Body of pancreas (tissue), 4 donors: ENCODE results near the gene TP53I13. TPM values are rescaled to one million over a fixed set of nuclear protein-coding genes. Genes with fewer than 3 reads are reported as not detected.

Source experiments
- ATAC-seq: fragments of 150-250 bp; one replicate; pipeline ENCODE4 v1.9.1; 2016
- DNase-seq, 4 donors: peaks; one replicate each; pipeline ENCODE4 v3.0.0-alpha.2; 2019
- H3K27ac ChIP-seq, 4 donors: fragments of 200-600 bp; sonication (generic); 1 replicate in 3 of 4; 2 replicates in 1 of 4; pipeline versions ENCODE4 v1.5.1 to v1.6.1; 2016 to 2019; ENCODE audit warnings: mild to moderate bottlenecking in 1 of 4, mixed read lengths in 1 of 4, moderate library complexity in 1 of 4
- H3K27me3 ChIP-seq, 2 donors: fragments of 200-600 bp; sonication (generic); one replicate each; pipeline ENCODE4 v1.6.0; 2016; ENCODE audit warnings: mild to moderate bottlenecking in 1 of 2
- H3K36me3 ChIP-seq, 2 donors: fragments of 200-600 bp; sonication (generic); replicated peaks in 1 of 2; 2 replicates each; pipeline ENCODE4 v1.5.1; 2016; ENCODE audit warnings: low read depth in 2 of 2; ENCODE audit not compliant: insufficient read depth in 1 of 2
- H3K4me1 ChIP-seq: fragments of 200-600 bp; sonication (generic); one replicate; pipeline ENCODE4 v1.6.0; 2016
- H3K4me3 ChIP-seq, 2 donors: fragments of 200-600 bp; sonication (generic); 1 replicate in 1 of 2; 2 replicates in 1 of 2; pipeline ENCODE4 v1.5.1; 2016 to 2019
- H3K9me3 ChIP-seq, 3 donors: fragments of 200-600 bp; sonication (generic); 1 replicate in 2 of 3; 2 replicates in 1 of 3; pipeline ENCODE4 v1.5.1; 2016
- CTCF ChIP-seq, 7 experiments: fragments of 450-650 bp in 4 of 7; fragments of 200-600 bp in 3 of 7; sonication (generic) in 3 of 7; IDR thresholded peaks; one replicate each; pipeline ENCODE4 v1.5.1; 2016 to 2019; ENCODE audit warnings: antibody characterized with exemption in 7 of 7
- POLR2A ChIP-seq, 3 donors: fragments of 450-650 bp; IDR thresholded peaks; one replicate each; pipeline ENCODE4 v1.6.1; 2016; ENCODE audit warnings: antibody characterized with exemption in 3 of 3, mild to moderate bottlenecking in 2 of 3
- WGBS, 2 donors: methylation state at CpG; one replicate each; pipeline ENCODE4 v1.1.5; 2017; 5-methylcytosine and 5-hydroxymethylcytosine counted together
- intact Hi-C: fragments of 100-400 bp; cut with DNase I; formaldehyde crosslinking; loops from one replicate; pipeline ENCODE4 v1.15.1; 2023
- total RNA-seq, 2 donors: library from RNA; depleted of rRNA; stranded (reverse); fragments of >200 nt; gene quantifications; one replicate each; pipeline ENCODE4 v1.1.0, GENCODE V29; 2016

TP53I13 gene
- total RNA-seq, 2 donors from 2014 or later = 56.3 to 62.3 TPM

- intact Hi-C loops = no loop called here
- no peak overlapping the region for H3K27ac ChIP-seq
- no peak for ATAC-seq
- WGBS, 2 donors = 83% methylated on average over 7 of the region's 7 CpGs
- no peak overlapping the region for H3K4me3 ChIP-seq
- H3K27me3 ChIP-seq = no peaks in the 10 kb centered on the region
- no peaks in the 10 kb centered on the region for H3K9me3 ChIP-seq
- H3K4me1 ChIP-seq = peaks cover 69% of the 10 kb centered on the region
- no peak for TF ChIP-seq CTCF (IDR thresholded peaks at IDR 0.05)
- TF ChIP-seq POLR2A (IDR thresholded peaks at IDR 0.05) = no peak
- DNase-seq = peak in 2 of 4 donors; percentile 1 to 9
- no peaks in the 10 kb centered on the region for H3K36me3 ChIP-seq
These were observed 2.0 kb downstream of the TP53I13 start for GRCh38 chr17:29570521-29570920.

GRCh38 chr17:29571486-29571882 is 3.0 kb downstream of the TP53I13 start:
- H3K36me3 ChIP-seq = peaks cover 0 to 3% of the 10 kb centered on the region in 2 donors
- H3K4me3 ChIP-seq = no peak overlapping the region
- DNase-seq (peak in 1 of 4 donors; percentile 3), ATAC-seq (no peak)
- peaks cover 59% of the 10 kb centered on the region for H3K4me1 ChIP-seq
- H3K27ac ChIP-seq = no peak overlapping the region
- no peaks in the 10 kb centered on the region for H3K27me3 ChIP-seq
- intact Hi-C loops = no loop called here
- H3K9me3 ChIP-seq = no peaks in the 10 kb centered on the region
- no peak for TF ChIP-seq POLR2A (IDR thresholded peaks at IDR 0.05)
- no peak for TF ChIP-seq CTCF (IDR thresholded peaks at IDR 0.05)
- WGBS, 2 donors = 91% methylated on average over 6 of the region's 6 CpGs

GRCh38 chr17:29571883-29572681 is 3.6 kb downstream of the TP53I13 start:
- H3K27me3 ChIP-seq = no peaks in the 10 kb centered on the region
- DNase-seq (peak; percentile 8 to 28 (median 18)), ATAC-seq (no peak)
- TF ChIP-seq POLR2A (IDR thresholded peaks at IDR 0.05) = no peak
- TF ChIP-seq CTCF (IDR thresholded peaks at IDR 0.05) = no peak
- no peak overlapping the region for H3K4me3 ChIP-seq
- WGBS, 2 donors = 43 to 80% methylated on average over 6 to 30 of the region's 30 CpGs
- peaks cover 0 to 3% of the 10 kb centered on the region in 2 donors for H3K36me3 ChIP-seq
- no peaks in the 10 kb centered on the region for H3K9me3 ChIP-seq
- peaks cover 57% of the 10 kb centered on the region for H3K4me1 ChIP-seq
- peak overlapping the region in 2 of 4 donors; percentile 36 to 37 for H3K27ac ChIP-seq
- intact Hi-C loops = no loop called here

- no peaks in the 10 kb centered on the region for H3K9me3 ChIP-seq
- H3K36me3 ChIP-seq = peaks cover 0 to 3% of the 10 kb centered on the region in 2 donors
- H3K27ac ChIP-seq = peak overlapping the region in 2 of 4 donors; percentile 36 to 37
- WGBS, 2 donors = 33 to 79% methylated on average over 4 to 49 of the region's 62 CpGs
- no peak for TF ChIP-seq POLR2A (IDR thresholded peaks at IDR 0.05)
- peak; percentile 57 to 73 (median 65) for TF ChIP-seq CTCF (IDR thresholded peaks at IDR 0.05)
- peaks cover 49% of the 10 kb centered on the region for H3K4me1 ChIP-seq
- ATAC-seq (peak; percentile 39), DNase-seq (peak; percentile 55 to 73 (median 62))
- intact Hi-C loops = no loop called here
- no peaks in the 10 kb centered on the region for H3K27me3 ChIP-seq
- H3K4me3 ChIP-seq = no peak overlapping the region
These were observed 4.4 kb downstream of the TP53I13 start for GRCh38 chr17:29572691-29573557.
